ENCODE data around the gene VSIG10L2. TPM values are rescaled to one million over a fixed set of nuclear protein-coding genes. Genes with fewer than 3 reads are reported as not detected.

VSIG10L2 gene
- total RNA-seq, 1 donor from 2014 or later: not detected

DNA sequence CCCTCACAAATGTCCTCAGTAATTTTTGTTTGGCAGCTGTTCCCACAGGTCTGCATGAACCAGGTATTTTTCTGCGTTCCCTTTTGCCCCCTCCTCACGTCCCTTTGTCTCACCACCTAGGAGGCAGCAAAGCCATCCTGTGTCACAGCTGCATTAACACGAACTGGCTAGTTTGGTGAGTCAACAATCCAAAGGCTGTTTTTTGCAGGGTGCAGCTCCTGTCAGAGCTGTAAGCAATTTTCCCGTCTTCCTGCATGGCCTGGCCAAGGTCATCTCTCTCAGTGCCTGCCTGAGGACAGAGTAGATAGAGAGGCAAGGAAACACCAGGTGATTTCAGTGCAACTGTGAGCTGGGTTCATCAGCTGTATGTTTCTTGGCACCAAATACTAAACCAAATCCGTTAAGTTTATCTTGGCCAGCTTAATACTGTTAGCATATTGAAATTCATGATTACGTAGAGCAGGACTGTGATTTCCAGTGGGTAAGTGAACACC is 20.6 kb upstream of the VSIG10L2 start:
- no peak for TF ChIP-seq EZH2 (IDR thresholded peaks at IDR 0.05; ENCODE audit: insufficient read depth, low read length)
- TF ChIP-seq, protein P1, sequence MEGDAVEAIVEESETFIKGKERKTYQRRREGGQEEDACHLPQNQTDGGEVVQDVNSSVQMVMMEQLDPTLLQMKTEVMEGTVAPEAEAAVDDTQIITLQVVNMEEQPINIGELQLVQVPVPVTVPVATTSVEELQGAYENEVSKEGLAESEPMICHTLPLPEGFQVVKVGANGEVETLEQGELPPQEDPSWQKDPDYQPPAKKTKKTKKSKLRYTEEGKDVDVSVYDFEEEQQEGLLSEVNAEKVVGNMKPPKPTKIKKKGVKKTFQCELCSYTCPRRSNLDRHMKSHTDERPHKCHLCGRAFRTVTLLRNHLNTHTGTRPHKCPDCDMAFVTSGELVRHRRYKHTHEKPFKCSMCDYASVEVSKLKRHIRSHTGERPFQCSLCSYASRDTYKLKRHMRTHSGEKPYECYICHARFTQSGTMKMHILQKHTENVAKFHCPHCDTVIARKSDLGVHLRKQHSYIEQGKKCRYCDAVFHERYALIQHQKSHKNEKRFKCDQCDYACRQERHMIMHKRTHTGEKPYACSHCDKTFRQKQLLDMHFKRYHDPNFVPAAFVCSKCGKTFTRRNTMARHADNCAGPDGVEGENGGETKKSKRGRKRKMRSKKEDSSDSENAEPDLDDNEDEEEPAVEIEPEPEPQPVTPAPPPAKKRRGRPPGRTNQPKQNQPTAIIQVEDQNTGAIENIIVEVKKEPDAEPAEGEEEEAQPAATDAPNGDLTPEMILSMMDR (IDR thresholded peaks at IDR 0.05; ENCODE audit: insufficient read depth, low read depth, low read length): no peak
- no peak overlapping the region for H3K4me3 Mint-ChIP-seq (ENCODE audit: unreplicated experiment)
- peaks cover 15% of the 10 kb centered on the region for H3K27me3 Mint-ChIP-seq (ENCODE audit: low read depth, unreplicated experiment)
- no peak overlapping the region for H3K4me3 ChIP-seq (ENCODE audit: insufficient read depth, low read depth, low read length)
- no peaks in the 10 kb centered on the region for H3K36me3 Mint-ChIP-seq (ENCODE audit: low read depth, unreplicated experiment)
- H3K4me1 ChIP-seq (ENCODE audit: insufficient read depth, low read length): no peaks in the 10 kb centered on the region
- no peaks in the 10 kb centered on the region for H3K9me3 Mint-ChIP-seq (ENCODE audit: unreplicated experiment)
- H3K4me1 Mint-ChIP-seq (ENCODE audit: low read depth, unreplicated experiment): peaks cover 4% of the 10 kb centered on the region
- H3K36me3 ChIP-seq (ENCODE audit: insufficient read depth, low read length): no peaks in the 10 kb centered on the region
- H3K27ac Mint-ChIP-seq (ENCODE audit: unreplicated experiment): no peak overlapping the region
- H3K9ac ChIP-seq (ENCODE audit: low read length): no peak overlapping the region
- no peaks in the 10 kb centered on the region for H3K9me3 ChIP-seq (ENCODE audit: insufficient read depth, low read depth, low read length)
- no peaks in the 10 kb centered on the region for H3K79me2 ChIP-seq (ENCODE audit: insufficient read depth, low read length)
- no peak overlapping the region for H2AFZ ChIP-seq (ENCODE audit: low read depth, low read length)
- peak; percentile 14 for DNase-seq (ENCODE audit: low read depth)
- no peak overlapping the region for H3K27ac ChIP-seq (ENCODE audit: low read depth, low read length)
- H3K4me2 ChIP-seq (ENCODE audit: low read length): no peak overlapping the region
- FAIRE-seq: no peak
- peaks cover 8% of the 10 kb centered on the region for H3K27me3 ChIP-seq (ENCODE audit: insufficient read depth, low read length)
- H4K20me1 ChIP-seq (ENCODE audit: insufficient read depth, low read length): no peaks in the 10 kb centered on the region

DNA sequence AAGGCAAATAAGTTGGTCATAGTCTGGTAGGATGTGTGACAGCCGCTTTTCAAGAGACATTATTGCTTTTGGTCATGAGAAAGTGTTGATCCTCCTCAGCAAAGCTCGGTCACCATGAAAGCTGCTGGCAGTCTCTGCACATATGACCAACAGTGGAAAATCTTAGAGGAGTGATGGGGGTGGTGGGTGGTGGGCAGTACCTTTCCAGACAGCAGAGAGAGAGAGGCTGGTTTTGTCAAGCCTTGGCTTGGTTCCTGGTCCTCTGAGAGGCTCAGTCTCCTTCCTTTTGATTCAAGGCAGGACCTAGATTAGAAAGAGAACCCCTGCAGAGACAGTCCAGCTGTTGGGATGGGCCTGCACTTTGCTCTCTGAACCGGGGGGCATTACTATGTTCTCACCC is 20.0 kb upstream of the VSIG10L2 start:
- no peak for DNase-seq (ENCODE audit: low read depth)
- no peaks in the 10 kb centered on the region for H3K79me2 ChIP-seq (ENCODE audit: insufficient read depth, low read length)
- H3K36me3 ChIP-seq (ENCODE audit: insufficient read depth, low read length): no peaks in the 10 kb centered on the region
- Mint-ChIP-seq H3K4me3 (ENCODE audit: unreplicated experiment) (no peak overlapping the region), H3K9me3 (ENCODE audit: unreplicated experiment) (no peaks in the 10 kb centered on the region), H3K4me1 (ENCODE audit: low read depth, unreplicated experiment) (peaks cover 4% of the 10 kb centered on the region), H3K27me3 (ENCODE audit: low read depth, unreplicated experiment) (peaks cover 20% of the 10 kb centered on the region), H3K36me3 (ENCODE audit: low read depth, unreplicated experiment) (no peaks in the 10 kb centered on the region), H3K27ac (ENCODE audit: unreplicated experiment) (no peak overlapping the region)
- peaks cover 8% of the 10 kb centered on the region for H3K27me3 ChIP-seq (ENCODE audit: insufficient read depth, low read length)
- no peak overlapping the region for H3K4me2 ChIP-seq (ENCODE audit: low read length)
- H3K4me3 ChIP-seq (ENCODE audit: insufficient read depth, low read depth, low read length): no peak overlapping the region
- no peak for TF ChIP-seq EZH2 (IDR thresholded peaks at IDR 0.05; ENCODE audit: insufficient read depth, low read length)
- H4K20me1 ChIP-seq (ENCODE audit: insufficient read depth, low read length): no peaks in the 10 kb centered on the region
- H3K27ac ChIP-seq (ENCODE audit: low read depth, low read length): no peak overlapping the region
- no peaks in the 10 kb centered on the region for H3K4me1 ChIP-seq (ENCODE audit: insufficient read depth, low read length)
- FAIRE-seq: no peak
- H2AFZ ChIP-seq (ENCODE audit: low read depth, low read length): no peak overlapping the region
- no peaks in the 10 kb centered on the region for H3K9me3 ChIP-seq (ENCODE audit: insufficient read depth, low read depth, low read length)
- H3K9ac ChIP-seq (ENCODE audit: low read length): no peak overlapping the region

DNA sequence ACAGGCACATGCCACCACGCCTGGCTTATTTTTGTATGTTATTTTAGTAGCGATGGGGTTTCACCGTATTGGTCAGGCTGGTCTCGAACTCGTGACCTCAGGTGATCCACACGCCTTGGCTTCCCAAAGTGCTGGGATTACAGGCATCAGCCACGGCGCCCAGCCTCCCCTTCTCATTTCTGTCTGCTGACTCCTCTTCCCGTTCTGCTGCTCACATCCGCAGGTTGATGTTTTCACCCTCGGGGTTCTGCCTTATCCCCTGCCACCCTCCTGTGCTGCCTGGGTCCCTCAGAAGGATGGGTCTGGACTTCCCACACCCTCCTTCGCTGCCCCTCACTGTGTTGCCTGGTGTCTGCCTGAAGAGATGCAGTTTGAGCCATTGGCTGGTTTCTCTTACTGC is 19.2 kb upstream of the VSIG10L2 start:
- Histone ChIP-seq H4K20me1 (ENCODE audit: insufficient read depth, low read length) (no peaks in the 10 kb centered on the region), H3K27ac (ENCODE audit: low read depth, low read length) (no peak overlapping the region), H3K27me3 (ENCODE audit: insufficient read depth, low read length) (peaks cover 8% of the 10 kb centered on the region), H3K9me3 (ENCODE audit: insufficient read depth, low read depth, low read length) (no peaks in the 10 kb centered on the region), H3K36me3 (ENCODE audit: insufficient read depth, low read length) (no peaks in the 10 kb centered on the region), H2AFZ (ENCODE audit: low read depth, low read length) (no peak overlapping the region), H3K4me3 (ENCODE audit: insufficient read depth, low read depth, low read length) (no peak overlapping the region), H3K4me1 (ENCODE audit: insufficient read depth, low read length) (no peaks in the 10 kb centered on the region), H3K79me2 (ENCODE audit: insufficient read depth, low read length) (no peaks in the 10 kb centered on the region), H3K9ac (ENCODE audit: low read length) (no peak overlapping the region), H3K4me2 (ENCODE audit: low read length) (no peak overlapping the region)
- peaks cover 4% of the 10 kb centered on the region for H3K4me1 Mint-ChIP-seq (ENCODE audit: low read depth, unreplicated experiment)
- TF ChIP-seq EZH2 (IDR thresholded peaks at IDR 0.05; ENCODE audit: insufficient read depth, low read length): no peak
- TF ChIP-seq, protein P1 (IDR thresholded peaks at IDR 0.05; ENCODE audit: insufficient read depth, low read depth, low read length): no peak
- H3K36me3 Mint-ChIP-seq (ENCODE audit: low read depth, unreplicated experiment): no peaks in the 10 kb centered on the region
- no peak overlapping the region for H3K27ac Mint-ChIP-seq (ENCODE audit: unreplicated experiment)
- no peaks in the 10 kb centered on the region for H3K9me3 Mint-ChIP-seq (ENCODE audit: unreplicated experiment)
- DNase-seq (ENCODE audit: low read depth) (no peak), FAIRE-seq (no peak)
- H3K4me3 Mint-ChIP-seq (ENCODE audit: unreplicated experiment): no peak overlapping the region
- H3K27me3 Mint-ChIP-seq (ENCODE audit: low read depth, unreplicated experiment): peaks cover 26% of the 10 kb centered on the region

Measured in astrocyte (in vitro differentiated cells and primary cell).